ENCODE measurements around the gene MAPK9. TPM values are rescaled to one million over a fixed set of nuclear protein-coding genes. Genes with fewer than 3 reads are reported as not detected.

Gene MAPK9
- total RNA-seq, 1 donor from 2014 or later: 36.1 TPM

- H3K4me1 Mint-ChIP-seq: no peaks in the 10 kb centered on the region
- TF ChIP-seq, protein P1, sequence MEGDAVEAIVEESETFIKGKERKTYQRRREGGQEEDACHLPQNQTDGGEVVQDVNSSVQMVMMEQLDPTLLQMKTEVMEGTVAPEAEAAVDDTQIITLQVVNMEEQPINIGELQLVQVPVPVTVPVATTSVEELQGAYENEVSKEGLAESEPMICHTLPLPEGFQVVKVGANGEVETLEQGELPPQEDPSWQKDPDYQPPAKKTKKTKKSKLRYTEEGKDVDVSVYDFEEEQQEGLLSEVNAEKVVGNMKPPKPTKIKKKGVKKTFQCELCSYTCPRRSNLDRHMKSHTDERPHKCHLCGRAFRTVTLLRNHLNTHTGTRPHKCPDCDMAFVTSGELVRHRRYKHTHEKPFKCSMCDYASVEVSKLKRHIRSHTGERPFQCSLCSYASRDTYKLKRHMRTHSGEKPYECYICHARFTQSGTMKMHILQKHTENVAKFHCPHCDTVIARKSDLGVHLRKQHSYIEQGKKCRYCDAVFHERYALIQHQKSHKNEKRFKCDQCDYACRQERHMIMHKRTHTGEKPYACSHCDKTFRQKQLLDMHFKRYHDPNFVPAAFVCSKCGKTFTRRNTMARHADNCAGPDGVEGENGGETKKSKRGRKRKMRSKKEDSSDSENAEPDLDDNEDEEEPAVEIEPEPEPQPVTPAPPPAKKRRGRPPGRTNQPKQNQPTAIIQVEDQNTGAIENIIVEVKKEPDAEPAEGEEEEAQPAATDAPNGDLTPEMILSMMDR (conservative IDR thresholded peaks at IDR 0.05): no peak
- no peak overlapping the region for H3K4me3 Mint-ChIP-seq
- no peaks in the 10 kb centered on the region for H3K9me3 Mint-ChIP-seq
- H3K36me3 Mint-ChIP-seq (ENCODE audit: low read depth): peaks cover 8% of the 10 kb centered on the region
- no peak for DNase-seq (ENCODE audit: low read depth, low spot score)
- no peaks in the 10 kb centered on the region for H3K27me3 Mint-ChIP-seq (ENCODE audit: low read depth)
- H3K27ac Mint-ChIP-seq (ENCODE audit: unreplicated experiment): no peak overlapping the region
Observed at GRCh38 chr5:180313677-180314505, 22.0 kb upstream of the MAPK9 start.

DNA sequence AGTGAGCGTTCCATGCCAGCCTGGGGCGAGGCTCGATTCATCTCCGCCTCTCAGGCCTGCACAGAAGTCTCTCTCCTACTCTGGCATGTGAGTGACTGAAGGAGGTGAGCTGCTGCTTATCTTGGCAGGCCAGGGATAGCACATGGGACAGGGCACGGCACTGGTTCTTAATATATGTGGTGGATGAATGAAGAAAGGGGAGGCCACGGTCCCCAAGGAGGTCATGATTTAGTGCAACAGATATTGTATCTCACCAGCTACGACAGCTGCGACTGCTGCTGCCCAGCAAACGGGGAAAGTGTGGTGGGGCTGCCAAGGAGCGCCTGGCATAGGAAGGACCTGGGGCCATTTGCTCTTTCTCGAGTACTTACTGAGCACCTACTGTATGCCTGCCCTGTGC, 19.3 kb upstream of the MAPK9 start:
- Mint-ChIP-seq H3K27me3 (ENCODE audit: low read depth) (no peaks in the 10 kb centered on the region), H3K9me3 (no peaks in the 10 kb centered on the region), H3K4me1 (no peaks in the 10 kb centered on the region), H3K27ac (ENCODE audit: unreplicated experiment) (no peak overlapping the region), H3K4me3 (no peak overlapping the region), H3K36me3 (ENCODE audit: low read depth) (peaks cover 8% of the 10 kb centered on the region)
- DNase-seq (ENCODE audit: low read depth, low spot score): no peak
- TF ChIP-seq, protein P1 (conservative IDR thresholded peaks at IDR 0.05): no peak

DNA sequence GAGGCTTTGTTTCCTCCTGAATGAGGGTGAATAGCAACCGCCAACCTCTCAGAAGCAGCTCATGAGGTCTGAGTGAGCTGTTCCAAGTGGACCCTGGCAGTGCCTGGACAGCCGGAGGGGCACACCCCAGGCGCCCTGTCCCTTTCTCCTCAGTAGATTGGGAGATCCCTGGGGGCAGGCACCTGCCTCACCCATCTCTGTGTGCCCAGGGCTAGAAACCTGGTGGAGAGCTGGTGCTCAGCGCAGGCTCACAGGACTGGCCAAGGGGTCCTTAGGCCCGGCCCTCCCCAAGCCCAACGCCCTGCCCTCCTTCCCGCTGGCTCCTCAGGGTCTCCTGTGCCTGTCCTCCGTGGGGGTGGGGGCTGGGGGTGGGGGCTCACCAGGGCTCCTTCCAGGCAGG, 14.9 kb upstream of the MAPK9 start:
- Mint-ChIP-seq H3K4me1 (no peaks in the 10 kb centered on the region), H3K4me3 (no peak overlapping the region), H3K27ac (ENCODE audit: unreplicated experiment) (no peak overlapping the region), H3K27me3 (ENCODE audit: low read depth) (no peaks in the 10 kb centered on the region), H3K36me3 (ENCODE audit: low read depth) (peaks cover 5% of the 10 kb centered on the region), H3K9me3 (no peaks in the 10 kb centered on the region)
- TF ChIP-seq, protein P1 (conservative IDR thresholded peaks at IDR 0.05): no peak
- no peak for DNase-seq (ENCODE audit: low read depth, low spot score)

GRCh38 chr5:180305481-180305880, 13.6 kb upstream of the MAPK9 start:
- no peaks in the 10 kb centered on the region for H3K27me3 Mint-ChIP-seq (ENCODE audit: low read depth)
- no peak overlapping the region for H3K27ac Mint-ChIP-seq (ENCODE audit: unreplicated experiment)
- H3K36me3 Mint-ChIP-seq (ENCODE audit: low read depth): no peaks in the 10 kb centered on the region

GRCh38 chr5:180304431-180305375, 12.8 kb upstream of the MAPK9 start:
- Mint-ChIP-seq H3K27me3 (ENCODE audit: low read depth) (no peaks in the 10 kb centered on the region), H3K27ac (ENCODE audit: unreplicated experiment) (peak overlapping the region; percentile 45), H3K4me1 (no peaks in the 10 kb centered on the region), H3K9me3 (no peaks in the 10 kb centered on the region), H3K4me3 (no peak overlapping the region), H3K36me3 (ENCODE audit: low read depth) (no peaks in the 10 kb centered on the region)
- DNase-seq (ENCODE audit: low read depth, low spot score): no peak
- TF ChIP-seq, protein P1 (conservative IDR thresholded peaks at IDR 0.05): no peak

More at GRCh38 chr5:180305481-180305880, 13.6 kb upstream of the MAPK9 start:
- no peaks in the 10 kb centered on the region for H3K9me3 Mint-ChIP-seq
- TF ChIP-seq, protein P1 (conservative IDR thresholded peaks at IDR 0.05): no peak
- no peaks in the 10 kb centered on the region for H3K4me1 Mint-ChIP-seq
- DNase-seq (ENCODE audit: low read depth, low spot score): no peak
- H3K4me3 Mint-ChIP-seq: no peak overlapping the region

Measured in neural crest cell (in vitro differentiated cells).